GM12865 (cell line): ENCODE measurements around the gene SIN3A.

Experiments used
- DNase-seq: peaks from one replicate; pipeline ENCODE4 v3.0.0; 2010; ENCODE audit warnings: low read depth
- H3K4me3 ChIP-seq: 2 replicates; pipeline ENCODE4 v1.5.1; 2011; ENCODE audit warnings: mild to moderate bottlenecking, low read depth, low read length, control low read depth
- TF ChIP-seq, protein P1 (sequence below): IDR thresholded peaks from 2 replicates; pipeline ENCODE4 v1.5.1; 2011; ENCODE audit warnings: low read length, control low read depth, low read depth, inconsistent platforms; ENCODE audit not compliant: insufficient read depth; ENCODE audit errors: missing control alignments

SIN3A gene

DNA sequence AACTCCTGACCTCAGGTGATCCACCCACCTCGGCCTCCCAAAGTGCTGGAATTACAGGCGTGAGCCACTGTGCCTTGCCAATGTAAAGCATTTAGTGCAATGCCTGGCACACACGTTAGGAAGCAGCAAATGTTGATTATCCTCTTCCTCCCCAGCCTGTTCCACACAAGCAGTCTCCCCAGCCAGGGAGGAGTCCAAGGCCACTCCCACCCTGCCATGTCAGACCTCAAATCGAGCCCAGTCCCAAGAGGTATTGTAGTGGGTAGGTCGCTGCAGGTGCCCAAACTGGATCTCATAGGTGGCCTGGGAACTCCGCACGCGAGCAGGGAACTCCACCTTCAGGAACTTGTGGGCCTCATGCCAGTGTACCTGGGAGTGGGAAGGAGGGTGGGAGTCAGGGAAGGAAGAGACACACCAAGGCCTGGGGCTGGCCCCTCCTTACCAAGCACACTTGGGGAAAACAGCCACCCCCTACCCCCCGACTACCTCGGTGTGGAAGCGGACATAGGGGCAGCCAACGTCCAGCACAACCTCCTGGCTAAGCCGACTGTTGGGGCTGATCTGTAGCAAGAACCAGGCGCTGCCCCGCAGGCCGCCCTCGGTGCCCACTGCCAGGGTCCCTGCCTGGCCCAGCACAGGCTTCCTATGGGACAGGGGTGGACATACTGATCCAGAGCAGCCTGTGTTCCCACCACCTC is 93.4 kb downstream of the SIN3A start:
- DNase-seq = no peak
- TF ChIP-seq, protein P1, sequence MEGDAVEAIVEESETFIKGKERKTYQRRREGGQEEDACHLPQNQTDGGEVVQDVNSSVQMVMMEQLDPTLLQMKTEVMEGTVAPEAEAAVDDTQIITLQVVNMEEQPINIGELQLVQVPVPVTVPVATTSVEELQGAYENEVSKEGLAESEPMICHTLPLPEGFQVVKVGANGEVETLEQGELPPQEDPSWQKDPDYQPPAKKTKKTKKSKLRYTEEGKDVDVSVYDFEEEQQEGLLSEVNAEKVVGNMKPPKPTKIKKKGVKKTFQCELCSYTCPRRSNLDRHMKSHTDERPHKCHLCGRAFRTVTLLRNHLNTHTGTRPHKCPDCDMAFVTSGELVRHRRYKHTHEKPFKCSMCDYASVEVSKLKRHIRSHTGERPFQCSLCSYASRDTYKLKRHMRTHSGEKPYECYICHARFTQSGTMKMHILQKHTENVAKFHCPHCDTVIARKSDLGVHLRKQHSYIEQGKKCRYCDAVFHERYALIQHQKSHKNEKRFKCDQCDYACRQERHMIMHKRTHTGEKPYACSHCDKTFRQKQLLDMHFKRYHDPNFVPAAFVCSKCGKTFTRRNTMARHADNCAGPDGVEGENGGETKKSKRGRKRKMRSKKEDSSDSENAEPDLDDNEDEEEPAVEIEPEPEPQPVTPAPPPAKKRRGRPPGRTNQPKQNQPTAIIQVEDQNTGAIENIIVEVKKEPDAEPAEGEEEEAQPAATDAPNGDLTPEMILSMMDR = no peak
- H3K4me3 ChIP-seq = no peak overlapping the region

DNA sequence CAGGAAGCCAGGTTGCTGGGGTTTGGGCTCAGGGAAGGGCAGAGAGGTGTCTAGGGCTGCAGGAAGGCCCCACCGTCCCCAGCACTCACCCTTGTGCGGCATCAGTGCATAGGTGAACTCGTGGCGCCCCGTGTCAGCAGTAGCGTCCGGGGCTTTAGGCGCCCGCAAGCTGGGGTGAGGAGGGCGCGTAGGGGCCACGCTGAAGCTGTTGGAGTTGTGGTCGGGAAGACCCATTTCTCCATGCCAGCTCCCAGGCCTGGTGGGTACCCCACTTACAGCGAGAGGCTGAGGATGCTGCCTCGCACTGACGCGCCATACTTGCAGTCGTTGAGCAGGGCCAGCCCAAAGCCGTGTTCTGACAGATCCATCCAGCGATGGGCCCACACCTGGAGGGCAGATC is 95.0 kb downstream of the SIN3A start:
- H3K4me3 ChIP-seq = no peak overlapping the region
- no peak for DNase-seq
- TF ChIP-seq, protein P1 = no peak

DNA sequence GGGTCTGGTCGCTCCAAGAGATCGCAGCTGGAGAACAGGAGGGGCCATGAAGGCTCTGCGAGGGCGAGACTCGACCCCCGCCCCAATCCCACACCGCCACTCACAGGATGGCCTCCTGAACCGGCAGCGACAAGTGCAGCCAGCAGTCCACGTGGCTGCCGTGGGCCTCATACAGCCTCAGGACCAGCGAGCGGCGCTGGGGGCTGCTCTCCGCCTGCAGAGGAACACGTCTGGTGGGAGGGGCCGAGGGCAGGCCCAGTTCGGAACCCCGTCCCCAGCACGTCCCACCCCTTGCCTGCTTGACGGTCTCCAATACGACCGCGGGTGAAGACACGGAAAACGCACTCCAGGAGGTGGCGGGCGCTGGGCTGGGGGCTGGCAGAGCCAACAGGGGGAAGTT is 95.5 kb downstream of the SIN3A start:
- no peak overlapping the region for H3K4me3 ChIP-seq
- no peak for DNase-seq
- TF ChIP-seq, protein P1 = no peak

DNA sequence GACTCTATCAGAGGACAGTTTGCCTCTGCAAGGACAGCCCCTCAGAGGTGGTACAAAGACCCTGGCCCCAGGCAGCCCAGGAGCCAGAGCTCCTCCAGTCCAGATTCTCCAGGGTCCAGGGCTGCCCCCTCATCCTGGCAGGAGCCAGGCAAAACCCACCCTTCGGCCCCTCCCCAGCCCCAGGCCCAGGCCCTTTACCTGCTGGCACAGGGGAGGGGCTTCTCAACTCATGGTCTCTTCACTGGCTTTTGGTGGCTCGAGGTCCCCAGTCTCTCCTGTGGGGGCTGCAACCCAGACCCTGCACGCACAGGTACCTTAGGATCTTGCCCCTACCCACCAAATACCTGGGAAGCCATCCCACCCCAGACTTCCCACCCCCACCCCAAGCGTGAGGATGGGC is 96.1 kb downstream of the SIN3A start:
- H3K4me3 ChIP-seq = no peak overlapping the region
- no peak for DNase-seq
- TF ChIP-seq, protein P1 = no peak

DNA sequence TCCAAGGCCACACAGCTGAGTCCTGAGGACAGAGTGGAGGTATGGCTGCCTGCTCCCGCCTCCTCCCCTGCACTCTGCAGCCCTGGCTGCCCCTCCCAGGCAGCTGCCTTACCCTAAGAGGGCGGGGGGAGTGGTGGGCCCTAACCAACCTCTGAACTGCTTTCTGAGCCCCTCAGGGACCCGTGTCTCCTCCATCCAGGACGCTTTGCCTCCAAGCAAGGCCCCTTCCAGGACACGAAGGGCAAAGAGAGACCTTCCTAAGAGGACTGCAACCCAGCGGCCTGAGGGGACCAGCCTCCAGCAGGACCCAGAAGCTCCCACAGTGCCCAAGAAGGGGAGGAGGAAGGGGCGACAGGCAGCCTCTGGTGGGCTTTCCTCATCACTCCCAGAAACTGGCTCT is 97.0 kb downstream of the SIN3A start:
- DNase-seq = no peak
- no peak overlapping the region for H3K4me3 ChIP-seq
- TF ChIP-seq, protein P1 = no peak

DNA sequence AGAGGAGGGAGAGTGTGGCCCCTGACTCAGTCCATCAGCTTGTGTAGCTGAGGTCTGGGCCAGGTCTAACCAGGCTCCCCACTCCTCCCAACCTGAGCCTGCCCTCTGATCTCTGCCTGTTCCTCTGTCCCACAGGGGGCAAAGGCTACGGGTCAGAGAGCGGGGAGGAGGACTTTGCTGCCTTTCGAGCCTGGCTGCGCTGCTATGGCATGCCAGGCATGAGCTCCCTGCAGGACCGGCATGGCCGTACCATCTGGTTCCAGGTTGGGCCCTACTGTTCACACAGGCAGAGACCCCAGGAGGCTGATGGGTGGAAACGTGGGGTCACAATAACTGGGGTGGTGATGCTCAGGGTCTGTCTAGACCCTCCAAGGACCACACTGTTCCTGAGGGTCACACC is 97.9 kb downstream of the SIN3A start:
- DNase-seq = no peak
- TF ChIP-seq, protein P1 = no peak
- no peak overlapping the region for H3K4me3 ChIP-seq
